22Rv1 (cell line): ENCODE results near the gene ITGAE.
A peak's percentile ranks its signal among the peaks of the same experiment; 100 is the strongest.

Source experiments
- H3K27ac ChIP-seq: fragments of 450-650 bp; 2 replicates; pipeline ENCODE4 v1.5.1; 2017
- ZFX ChIP-seq: fragments of 450-650 bp; IDR thresholded peaks from 2 replicates; pipeline ENCODE4 v1.6.1; 2017; ENCODE audit warnings: antibody characterized with exemption, borderline replicate concordance
- TF ChIP-seq, protein P1 (sequence below): fragments of 450-650 bp; IDR thresholded peaks from 2 replicates; pipeline ENCODE4 v1.5.1; 2017; ENCODE audit warnings: mild to moderate bottlenecking

ITGAE gene

DNA sequence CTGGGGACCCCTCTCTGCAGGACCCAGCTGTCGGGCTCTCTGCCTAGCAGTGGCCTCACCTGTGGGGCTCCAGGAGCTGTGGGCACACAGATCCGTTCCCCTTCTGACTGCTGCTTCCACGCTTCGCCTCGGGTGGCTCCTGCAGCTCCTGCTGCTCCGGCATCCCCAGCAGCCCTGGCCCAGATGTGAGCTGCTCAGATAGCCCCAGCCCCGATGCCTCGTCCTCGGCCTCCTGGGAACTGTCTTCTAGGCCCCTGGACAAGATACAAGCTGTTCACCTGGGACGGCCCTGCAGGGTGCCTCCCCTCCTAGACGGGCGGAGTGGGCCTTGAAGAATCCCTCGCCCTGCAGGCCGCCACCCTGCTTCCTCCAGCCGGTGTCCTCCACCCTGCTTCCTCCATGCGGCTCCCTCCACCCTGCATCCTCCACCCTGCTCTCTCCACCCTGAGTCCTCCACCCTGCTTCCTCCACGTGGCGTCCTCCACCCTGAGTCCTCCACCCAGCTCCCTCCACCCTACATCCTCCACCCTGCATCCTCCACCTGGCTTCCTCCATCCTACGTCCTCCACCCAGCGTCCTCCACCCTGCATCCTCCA lies 121.4 kb downstream of the ITGAE start:
- TF ChIP-seq, protein P1, sequence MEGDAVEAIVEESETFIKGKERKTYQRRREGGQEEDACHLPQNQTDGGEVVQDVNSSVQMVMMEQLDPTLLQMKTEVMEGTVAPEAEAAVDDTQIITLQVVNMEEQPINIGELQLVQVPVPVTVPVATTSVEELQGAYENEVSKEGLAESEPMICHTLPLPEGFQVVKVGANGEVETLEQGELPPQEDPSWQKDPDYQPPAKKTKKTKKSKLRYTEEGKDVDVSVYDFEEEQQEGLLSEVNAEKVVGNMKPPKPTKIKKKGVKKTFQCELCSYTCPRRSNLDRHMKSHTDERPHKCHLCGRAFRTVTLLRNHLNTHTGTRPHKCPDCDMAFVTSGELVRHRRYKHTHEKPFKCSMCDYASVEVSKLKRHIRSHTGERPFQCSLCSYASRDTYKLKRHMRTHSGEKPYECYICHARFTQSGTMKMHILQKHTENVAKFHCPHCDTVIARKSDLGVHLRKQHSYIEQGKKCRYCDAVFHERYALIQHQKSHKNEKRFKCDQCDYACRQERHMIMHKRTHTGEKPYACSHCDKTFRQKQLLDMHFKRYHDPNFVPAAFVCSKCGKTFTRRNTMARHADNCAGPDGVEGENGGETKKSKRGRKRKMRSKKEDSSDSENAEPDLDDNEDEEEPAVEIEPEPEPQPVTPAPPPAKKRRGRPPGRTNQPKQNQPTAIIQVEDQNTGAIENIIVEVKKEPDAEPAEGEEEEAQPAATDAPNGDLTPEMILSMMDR = no peak
- TF ChIP-seq ZFX = no peak
- no peak overlapping the region for H3K27ac ChIP-seq

DNA sequence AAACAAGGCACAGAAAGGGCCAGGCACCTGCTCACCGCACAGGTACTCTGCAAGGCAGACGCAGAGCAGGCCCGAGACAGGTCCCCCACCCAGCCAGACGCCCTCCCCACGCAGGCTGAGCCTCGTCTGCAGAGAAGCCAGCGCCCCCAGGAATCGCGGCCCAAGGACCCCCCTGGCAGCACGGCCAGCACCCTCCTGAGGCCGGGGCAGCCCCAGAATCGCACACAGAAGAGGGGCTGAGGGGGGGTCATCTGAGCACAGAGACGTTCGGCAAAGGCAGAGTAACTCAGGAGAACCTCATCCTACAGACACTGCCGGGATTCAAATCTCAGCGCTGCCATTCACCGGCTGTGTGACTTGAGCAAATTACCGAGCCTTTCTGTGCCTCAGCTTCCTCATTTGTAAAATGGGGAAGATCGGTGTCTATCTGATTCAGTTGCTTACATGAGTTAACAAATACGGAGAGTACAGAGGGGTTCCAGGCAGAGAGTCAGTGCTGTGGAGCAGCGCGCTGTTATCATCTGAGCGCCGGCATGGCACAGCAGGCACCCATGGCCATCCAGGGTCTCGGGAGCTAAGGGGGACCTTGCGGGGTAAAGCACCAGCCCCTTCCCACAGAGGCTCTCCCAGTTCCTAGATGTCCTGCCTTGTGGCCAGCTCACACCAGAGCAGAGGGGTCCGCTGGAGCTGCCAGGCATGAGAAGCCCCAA lies 122.0 kb downstream of the ITGAE start:
- TF ChIP-seq, protein P1 = no peak
- TF ChIP-seq ZFX = no peak
- H3K27ac ChIP-seq = no peak overlapping the region

DNA sequence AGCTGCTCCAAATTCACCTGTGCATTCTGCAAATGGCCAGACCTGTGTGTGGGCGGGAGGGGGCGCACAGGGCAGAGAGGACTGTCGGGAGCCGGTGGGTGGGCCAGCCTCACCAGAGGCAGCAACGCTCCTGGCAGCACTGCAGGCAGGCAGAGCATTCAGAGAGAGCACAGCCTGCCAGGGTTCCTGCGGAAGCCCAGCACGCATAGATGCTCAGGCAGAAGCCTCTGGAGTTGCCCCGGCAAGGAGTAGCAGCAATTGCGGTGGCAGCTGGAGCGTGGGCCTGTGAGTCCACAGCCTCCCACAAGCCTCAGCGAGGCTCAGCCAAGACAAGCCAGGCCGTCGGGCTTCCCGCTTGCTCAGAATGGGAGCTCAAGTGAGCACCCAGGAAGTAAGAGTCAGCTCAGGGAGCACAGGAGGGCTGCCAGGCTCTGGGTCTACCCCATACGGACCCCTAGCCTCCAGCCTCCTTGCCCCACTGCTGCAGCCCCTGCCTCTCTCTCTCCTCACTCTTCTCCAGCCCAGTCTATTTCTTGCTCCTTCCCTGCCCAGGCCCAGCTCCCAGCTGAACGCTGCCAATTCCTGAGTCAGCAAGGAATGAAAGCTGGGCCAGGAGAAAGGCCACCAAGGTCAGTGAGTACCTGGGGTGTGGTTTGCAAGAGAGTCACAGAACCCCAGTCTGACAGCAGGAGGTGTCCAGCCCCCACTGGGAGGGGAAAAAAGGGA lies 122.7 kb downstream of the ITGAE start:
- H3K27ac ChIP-seq = no peak overlapping the region
- no peak for TF ChIP-seq ZFX
- TF ChIP-seq, protein P1 = no peak

DNA sequence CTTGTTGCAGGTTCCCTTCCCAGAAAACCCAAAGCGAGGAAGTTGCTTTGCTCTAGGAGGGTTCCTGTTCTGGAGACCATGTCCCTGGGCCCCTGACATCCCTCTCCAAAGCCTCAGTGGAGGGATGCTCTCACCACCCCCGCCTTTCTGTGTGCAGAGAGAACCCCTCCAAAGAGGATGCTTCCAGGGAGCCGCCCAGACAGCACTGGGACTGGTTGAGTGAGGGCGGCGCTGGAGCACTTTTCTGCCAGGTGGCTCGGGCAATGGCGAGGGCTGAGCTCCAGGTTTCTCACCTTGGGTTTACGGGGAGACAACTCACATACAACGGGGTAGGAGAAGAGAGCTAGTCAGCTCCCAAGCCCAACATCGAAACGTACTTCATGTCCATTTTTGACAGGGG lies 125.1 kb downstream of the ITGAE start:
- H3K27ac ChIP-seq = no peak overlapping the region
- TF ChIP-seq, protein P1 = no peak
- no peak for TF ChIP-seq ZFX

DNA sequence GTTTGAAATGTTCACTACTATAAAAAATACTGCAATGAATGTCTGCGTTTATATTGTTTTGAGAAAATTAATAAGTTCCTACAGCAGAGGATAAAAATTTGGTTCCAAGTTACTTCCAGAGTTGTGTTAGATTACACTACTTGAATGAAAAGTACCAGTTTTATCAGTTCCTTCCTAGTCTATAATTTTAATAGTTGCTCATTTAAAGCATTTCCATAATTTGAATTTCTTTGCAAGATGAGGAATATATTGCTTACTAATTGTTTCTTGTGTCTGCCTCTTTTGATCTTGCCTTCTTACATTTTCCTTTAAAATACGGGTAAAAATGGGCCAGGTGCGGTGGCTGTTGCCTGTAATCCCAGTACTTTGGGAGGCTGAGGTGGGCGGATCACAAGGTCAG lies 128.4 kb downstream of the ITGAE start:
- no peak for TF ChIP-seq ZFX
- TF ChIP-seq, protein P1 = no peak
- H3K27ac ChIP-seq = no peak overlapping the region

DNA sequence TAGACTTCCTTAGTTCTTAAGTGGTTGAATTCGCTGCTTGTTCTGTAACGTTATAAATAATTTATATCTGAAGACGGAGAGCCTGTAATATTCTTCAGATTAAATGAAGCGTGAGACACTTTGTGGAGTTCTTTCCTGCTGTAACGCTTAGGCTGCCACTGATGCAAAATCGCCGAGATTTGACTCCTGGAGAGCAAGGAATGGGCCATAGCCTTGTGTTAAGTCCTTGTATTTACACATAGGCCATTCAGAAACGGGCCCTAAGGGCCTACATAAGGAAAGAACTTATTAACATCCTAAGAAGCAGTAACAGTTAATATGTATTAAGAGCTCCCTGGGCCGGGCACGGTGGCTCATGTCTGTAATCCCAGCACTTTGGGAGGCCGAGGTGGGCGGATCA lies 131.4 kb downstream of the ITGAE start:
- H3K27ac ChIP-seq = peak overlapping the region; percentile 96
- TF ChIP-seq, protein P1 = no peak
- TF ChIP-seq ZFX = no peak

DNA sequence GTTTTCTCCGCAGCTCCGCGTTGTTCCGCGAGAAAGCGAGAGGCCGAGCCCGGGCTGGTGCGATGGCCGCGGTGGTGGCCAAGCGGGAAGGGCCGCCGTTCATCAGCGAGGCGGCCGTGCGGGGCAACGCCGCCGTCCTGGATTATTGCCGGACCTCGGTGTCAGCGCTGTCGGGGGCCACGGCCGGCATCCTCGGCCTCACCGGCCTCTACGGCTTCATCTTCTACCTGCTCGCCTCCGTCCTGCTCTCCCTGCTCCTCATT lies 132.0 kb downstream of the ITGAE start:
- peak overlapping the region; percentile 96 for H3K27ac ChIP-seq
- no peak for TF ChIP-seq ZFX
- TF ChIP-seq, protein P1 = no peak
